DOHH2 (cell line): ENCODE measurements around the gene SIAH1.

ENCODE experiments used
- EZH2phosphoT487 ChIP-seq: fragments of 200-600 bp; sonication (generic); IDR thresholded peaks from 2 replicates; pipeline ENCODE4 v1.6.1; 2017; ENCODE audit warnings: borderline replicate concordance, mild to moderate bottlenecking, antibody characterized with exemption, low read length, moderate library complexity, mixed read lengths
- TF ChIP-seq, protein P1 (sequence below): fragments of 200-600 bp; sonication (generic); IDR thresholded peaks from one replicate; pipeline ENCODE4 v1.5.1; 2014; ENCODE audit warnings: antibody characterized with exemption, mild to moderate bottlenecking, low read depth, low read length; ENCODE audit not compliant: poor library complexity, severe bottlenecking

DNA sequence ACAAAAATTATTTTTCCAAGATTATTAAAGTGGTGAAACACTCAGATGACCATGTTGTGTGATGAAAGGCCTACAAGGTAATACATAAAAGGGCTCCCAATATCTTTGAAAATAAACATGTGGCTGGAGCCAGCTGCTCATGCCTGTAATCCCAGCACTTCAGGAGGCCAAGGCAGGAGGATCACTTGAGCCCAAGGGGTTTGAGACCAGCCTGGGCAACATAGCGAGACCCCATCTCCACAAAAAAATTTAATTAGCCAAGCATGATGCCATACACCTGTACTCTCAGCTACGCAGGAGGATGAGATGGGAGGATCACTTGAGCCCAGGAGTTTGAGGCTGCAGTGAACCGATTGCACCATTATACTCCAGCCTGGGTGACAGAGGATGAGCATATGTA is 26.8 kb downstream of the SIAH1 start:
- TF ChIP-seq, protein P1, sequence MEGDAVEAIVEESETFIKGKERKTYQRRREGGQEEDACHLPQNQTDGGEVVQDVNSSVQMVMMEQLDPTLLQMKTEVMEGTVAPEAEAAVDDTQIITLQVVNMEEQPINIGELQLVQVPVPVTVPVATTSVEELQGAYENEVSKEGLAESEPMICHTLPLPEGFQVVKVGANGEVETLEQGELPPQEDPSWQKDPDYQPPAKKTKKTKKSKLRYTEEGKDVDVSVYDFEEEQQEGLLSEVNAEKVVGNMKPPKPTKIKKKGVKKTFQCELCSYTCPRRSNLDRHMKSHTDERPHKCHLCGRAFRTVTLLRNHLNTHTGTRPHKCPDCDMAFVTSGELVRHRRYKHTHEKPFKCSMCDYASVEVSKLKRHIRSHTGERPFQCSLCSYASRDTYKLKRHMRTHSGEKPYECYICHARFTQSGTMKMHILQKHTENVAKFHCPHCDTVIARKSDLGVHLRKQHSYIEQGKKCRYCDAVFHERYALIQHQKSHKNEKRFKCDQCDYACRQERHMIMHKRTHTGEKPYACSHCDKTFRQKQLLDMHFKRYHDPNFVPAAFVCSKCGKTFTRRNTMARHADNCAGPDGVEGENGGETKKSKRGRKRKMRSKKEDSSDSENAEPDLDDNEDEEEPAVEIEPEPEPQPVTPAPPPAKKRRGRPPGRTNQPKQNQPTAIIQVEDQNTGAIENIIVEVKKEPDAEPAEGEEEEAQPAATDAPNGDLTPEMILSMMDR: no peak
- no peak for TF ChIP-seq EZH2phosphoT487
